Brain microvascular endothelial cell (primary cell): ENCODE measurements around the gene MOB3A.

Experiments
- DNase-seq: peaks from one replicate; pipeline ENCODE4 v3.0.0-alpha.2; 2020
- H3K27ac ChIP-seq: fragments of 250-450 bp; sonication (Bioruptor Pico); 2 replicates; pipeline ENCODE4 v1.5.1; 2020; ENCODE audit warnings: mild to moderate bottlenecking, moderate library complexity
- H3K27me3 ChIP-seq: fragments of 250-450 bp; sonication (Bioruptor Pico); replicated peaks from 2 replicates; pipeline ENCODE4 v1.5.1; 2020; ENCODE audit warnings: mild to moderate bottlenecking
- H3K36me3 ChIP-seq: fragments of 250-450 bp; sonication (Bioruptor Pico); replicated peaks from 2 replicates; pipeline ENCODE4 v1.5.1; 2020; ENCODE audit warnings: mild to moderate bottlenecking
- H3K4me3 ChIP-seq: 2 replicates; pipeline ENCODE4 v1.5.1; 2011; ENCODE audit warnings: low read depth, mild to moderate bottlenecking, control low read depth, low read length, moderate library complexity
- CTCF ChIP-seq: IDR thresholded peaks from 2 replicates; pipeline ENCODE4 v1.5.1; 2011; ENCODE audit warnings: low read depth, mild to moderate bottlenecking, moderate library complexity, low read length, control low read depth, inconsistent platforms; ENCODE audit errors: missing control alignments
- in situ Hi-C: cut with HindIII; loops from 2 replicates; pipeline ENCODE4 v1.10.0; 2017; ENCODE audit warnings: low sequenced_read_pairs, low pct_ligation_motif_present

MOB3A gene

GRCh38 chr19:2033115-2033824, 62.9 kb downstream of the MOB3A start:
- Histone ChIP-seq H3K4me3 (no peak overlapping the region), H3K27me3 (no peaks in the 10 kb centered on the region), H3K27ac (no peak overlapping the region), H3K36me3 (peaks cover 2% of the 10 kb centered on the region)
- no peak for DNase-seq
- TF ChIP-seq CTCF, result no peak
- in situ Hi-C loops, result no loop called here

- DNase-seq, result peak; percentile 54
- in situ Hi-C loops, result no loop called here
- no peak for TF ChIP-seq CTCF
- Histone ChIP-seq H3K36me3 (no peaks in the 10 kb centered on the region), H3K27ac (no peak overlapping the region), H3K27me3 (no peaks in the 10 kb centered on the region), H3K4me3 (no peak overlapping the region)
Measured at GRCh38 chr19:2032296-2032941, 63.7 kb downstream of the MOB3A start.

GRCh38 chr19:2027361-2027760, 68.8 kb downstream of the MOB3A start:
- no peak for TF ChIP-seq CTCF

GRCh38 chr19:2026770-2027169, 69.4 kb downstream of the MOB3A start:
- no peaks in the 10 kb centered on the region for H3K36me3 ChIP-seq
- H3K27ac ChIP-seq, result no peak overlapping the region
- no peak overlapping the region for H3K4me3 ChIP-seq
- H3K27me3 ChIP-seq, result no peaks in the 10 kb centered on the region
- TF ChIP-seq CTCF, result no peak
- DNase-seq, result no peak
- in situ Hi-C loops, result no loop called here

More at GRCh38 chr19:2027361-2027760, 68.8 kb downstream of the MOB3A start:
- Histone ChIP-seq H3K27ac (no peak overlapping the region), H3K27me3 (no peaks in the 10 kb centered on the region), H3K4me3 (no peak overlapping the region), H3K36me3 (no peaks in the 10 kb centered on the region)
- peak; percentile 23 for DNase-seq
- in situ Hi-C loops, result no loop called here

- in situ Hi-C loops, result no loop called here
- no peak for DNase-seq
- Histone ChIP-seq H3K36me3 (no peaks in the 10 kb centered on the region), H3K27ac (no peak overlapping the region), H3K4me3 (no peak overlapping the region), H3K27me3 (no peaks in the 10 kb centered on the region)
- no peak for TF ChIP-seq CTCF
Measured at GRCh38 chr19:2022289-2022688, 73.8 kb downstream of the MOB3A start.
